GM21576 (cell line): ENCODE results near the gene COX4I2.
"Not testable (repeated sequence)": the region's sequence is repeated elsewhere in the genome, so short reads cannot be mapped to it uniquely, and the experiment has no call there.

Source experiments
- ATAC-seq: cut with Tn5 transposase; IDR thresholded peaks from one replicate; pipeline ENCODE4 v1.9.1; 2021; ENCODE audit warnings: mild to moderate bottlenecking, moderate library complexity; ENCODE audit not compliant: unreplicated experiment

Gene COX4I2

DNA sequence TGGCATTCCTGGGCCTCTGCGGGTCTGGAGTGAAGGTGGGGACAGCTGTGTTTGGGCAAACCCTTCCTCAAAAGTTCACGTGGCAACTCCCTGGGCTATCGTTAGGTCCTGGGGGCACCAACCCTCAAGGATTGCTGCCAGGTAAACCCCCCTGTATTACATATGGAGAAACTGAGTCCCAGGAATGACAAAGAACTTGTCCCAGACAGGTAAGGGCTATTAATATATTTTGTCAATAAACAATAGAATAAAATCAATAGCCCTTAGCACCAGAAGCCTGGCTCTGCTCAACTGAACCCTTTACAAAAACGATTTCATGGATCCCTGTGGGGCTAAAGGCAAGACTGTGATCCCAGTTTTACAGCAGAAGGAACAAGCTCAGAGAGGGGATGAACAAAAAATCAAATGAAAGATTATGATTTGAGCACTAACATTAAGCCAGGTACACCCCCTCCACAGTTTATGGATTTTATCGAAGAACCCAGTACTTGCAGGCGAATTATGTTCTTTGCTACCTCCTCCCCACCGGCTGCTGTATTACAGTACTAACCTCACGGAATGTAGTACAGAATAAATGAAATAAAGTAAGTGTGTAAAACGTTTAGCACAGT lies 30.0 kb upstream of the COX4I2 start:
- ATAC-seq: no peak

DNA sequence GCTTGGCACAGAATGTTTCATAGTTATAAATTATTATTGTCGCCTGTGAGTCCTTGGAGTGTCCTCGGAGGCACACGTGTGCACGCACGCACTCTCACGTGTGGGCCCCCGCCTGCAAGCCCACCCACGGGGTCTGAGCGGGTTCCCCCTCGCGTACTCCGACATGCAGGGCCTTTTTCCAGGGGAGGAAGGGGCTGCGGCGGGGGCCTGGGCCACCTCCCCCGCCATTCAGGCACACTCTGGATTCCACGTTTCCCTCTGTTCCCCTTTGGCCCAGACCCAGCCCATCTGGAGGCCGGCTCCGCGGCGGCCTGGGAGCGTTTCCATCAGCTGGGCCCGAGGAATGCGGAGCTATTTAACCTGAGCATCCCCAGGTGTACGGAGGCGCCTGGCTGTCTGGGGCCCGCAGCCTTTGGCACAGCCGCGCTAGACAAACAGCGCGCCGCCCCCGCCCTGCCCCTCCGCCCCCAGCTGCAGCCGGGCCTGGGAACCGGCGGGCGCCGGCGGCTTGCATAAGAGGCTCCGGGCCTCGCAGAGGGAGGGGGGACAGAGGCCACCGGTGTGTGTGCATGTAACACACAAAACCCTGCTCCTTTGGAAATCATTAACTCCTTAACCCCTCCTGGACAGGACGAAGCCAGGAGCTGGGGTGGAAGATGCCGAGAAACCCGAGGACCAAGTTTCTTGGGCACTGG lies 29.3 kb upstream of the COX4I2 start:
- no peak for ATAC-seq

- not testable (repeated sequence) for ATAC-seq
These were observed 25.5 kb upstream of the COX4I2 start for GRCh38 chr20:31612271-31612640.

DNA sequence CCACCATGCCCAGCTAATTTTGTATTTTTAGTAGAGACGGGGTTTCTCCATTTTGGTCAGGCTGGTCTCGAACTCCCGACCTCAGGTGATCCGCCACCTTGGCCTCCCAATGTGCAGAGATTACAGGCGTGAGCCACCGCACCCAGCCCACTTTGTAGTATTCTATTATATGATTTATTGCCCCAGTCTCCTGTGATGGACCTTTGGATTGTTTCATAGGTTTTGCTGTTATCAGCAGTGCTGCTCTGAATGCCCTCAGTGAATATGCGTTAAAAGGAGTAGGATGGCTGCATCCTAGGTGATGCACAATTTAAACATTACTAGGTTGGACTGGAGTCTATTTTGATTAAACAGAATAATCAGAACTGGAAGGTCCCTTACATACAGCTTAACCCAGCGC lies 22.3 kb upstream of the COX4I2 start:
- ATAC-seq: no peak

- no peak for ATAC-seq
These were observed 20.1 kb upstream of the COX4I2 start for GRCh38 chr20:31617432-31618104.

DNA sequence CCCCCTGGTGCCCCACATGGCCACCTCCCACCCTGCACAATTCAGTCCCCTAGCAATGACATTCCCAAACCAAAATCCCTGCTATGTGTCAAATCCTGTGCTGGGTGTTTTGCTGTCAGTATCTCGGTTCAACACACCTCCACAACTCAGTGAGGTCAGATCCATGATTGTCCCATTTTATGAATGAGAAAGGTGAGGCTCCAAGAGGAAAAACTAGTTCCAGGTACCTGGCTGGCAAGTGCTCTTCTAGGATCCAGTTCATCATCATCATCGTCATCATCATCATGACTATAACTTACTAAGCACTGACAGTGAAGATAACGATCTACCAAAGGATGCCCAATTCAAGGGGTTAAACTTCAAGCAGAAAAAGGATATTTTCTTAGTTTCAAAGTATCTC lies 17.5 kb upstream of the COX4I2 start:
- ATAC-seq: no peak

GRCh38 chr20:31623123-31623505 lies 14.6 kb upstream of the COX4I2 start:
- not testable (repeated sequence) for ATAC-seq

DNA sequence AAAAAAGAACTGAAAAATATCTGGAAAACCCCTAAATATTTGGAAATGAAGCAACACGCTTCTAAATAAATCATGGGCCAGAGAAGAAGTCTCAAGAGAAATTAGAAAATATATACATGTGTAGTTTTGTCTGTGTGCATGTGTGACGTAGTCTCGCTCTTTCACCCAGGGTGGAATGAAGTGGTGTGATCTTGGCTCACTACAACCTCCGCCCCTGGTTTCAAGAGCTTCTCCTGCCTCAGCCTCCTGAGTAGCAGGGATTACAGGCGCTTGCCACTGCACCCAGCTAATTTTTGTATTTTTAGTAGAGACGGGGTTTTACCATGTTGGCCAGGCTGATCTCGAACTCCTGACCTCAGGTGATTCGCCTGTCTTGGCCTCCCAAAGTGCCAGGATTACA lies 11.2 kb upstream of the COX4I2 start:
- not testable (repeated sequence) for ATAC-seq

GRCh38 chr20:31628057-31628456 lies 9.7 kb upstream of the COX4I2 start:
- ATAC-seq: not testable (repeated sequence)

- ATAC-seq: no peak
These were observed 7.4 kb upstream of the COX4I2 start for GRCh38 chr20:31630187-31630790.

GRCh38 chr20:31632548-31633338 lies 5.0 kb upstream of the COX4I2 start:
- ATAC-seq: no peak

DNA sequence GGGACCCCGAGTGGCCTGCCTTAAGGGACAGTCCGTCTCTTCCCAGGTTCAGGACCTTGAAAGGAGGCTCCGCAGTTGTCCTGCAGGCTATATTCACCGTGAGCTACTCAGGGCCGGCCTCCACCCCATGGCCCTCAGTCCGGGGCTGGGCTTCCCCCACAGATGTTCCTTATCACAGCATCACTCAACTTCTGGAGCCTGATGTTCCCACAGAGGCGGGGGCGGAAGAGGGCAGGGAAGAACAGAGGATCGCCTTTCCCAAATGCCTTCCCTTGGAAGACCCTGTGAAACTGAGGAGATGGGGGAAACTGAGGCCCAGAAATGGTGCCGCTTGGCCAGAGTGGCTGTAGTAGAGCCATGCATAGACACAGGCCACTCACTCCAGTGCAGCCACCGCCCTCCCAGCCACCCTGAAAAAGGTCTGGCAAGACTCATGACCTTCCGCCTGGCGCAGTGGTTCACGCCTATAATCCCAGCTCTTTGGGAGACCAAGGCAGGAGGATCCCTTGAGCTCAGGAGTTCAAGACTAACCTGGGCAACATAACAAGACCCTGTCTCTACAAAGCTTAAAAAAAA lies 4.3 kb upstream of the COX4I2 start:
- ATAC-seq: no peak

- ATAC-seq: no peak
These were observed 605 bp downstream of the COX4I2 start for GRCh38 chr20:31638317-31638716.

GRCh38 chr20:31638816-31639215 lies 1.1 kb downstream of the COX4I2 start:
- no peak for ATAC-seq

- no peak for ATAC-seq
These were observed 2.5 kb downstream of the COX4I2 start for GRCh38 chr20:31640259-31640658.

DNA sequence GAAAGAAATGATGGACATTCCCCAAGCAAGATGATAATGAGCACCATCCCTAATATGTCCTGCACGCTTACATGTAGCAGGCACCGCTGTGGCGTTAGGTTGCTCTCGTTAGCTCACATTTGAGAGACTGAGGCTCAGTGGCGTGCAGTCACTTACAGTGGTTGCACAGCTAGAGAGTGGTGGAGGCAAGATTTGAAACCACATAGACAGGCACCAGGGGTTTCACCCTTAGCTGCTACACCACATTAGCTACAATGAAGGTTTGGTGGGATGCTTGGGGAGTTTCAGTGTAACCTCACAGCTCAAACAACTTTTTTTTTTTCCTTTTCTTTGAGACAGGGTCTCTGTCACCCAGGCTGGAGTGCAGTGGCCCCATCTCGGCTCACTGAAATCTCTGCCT lies 3.7 kb downstream of the COX4I2 start:
- no peak for ATAC-seq

- ATAC-seq: no peak
These were observed 5.1 kb downstream of the COX4I2 start for GRCh38 chr20:31642837-31643236.

DNA sequence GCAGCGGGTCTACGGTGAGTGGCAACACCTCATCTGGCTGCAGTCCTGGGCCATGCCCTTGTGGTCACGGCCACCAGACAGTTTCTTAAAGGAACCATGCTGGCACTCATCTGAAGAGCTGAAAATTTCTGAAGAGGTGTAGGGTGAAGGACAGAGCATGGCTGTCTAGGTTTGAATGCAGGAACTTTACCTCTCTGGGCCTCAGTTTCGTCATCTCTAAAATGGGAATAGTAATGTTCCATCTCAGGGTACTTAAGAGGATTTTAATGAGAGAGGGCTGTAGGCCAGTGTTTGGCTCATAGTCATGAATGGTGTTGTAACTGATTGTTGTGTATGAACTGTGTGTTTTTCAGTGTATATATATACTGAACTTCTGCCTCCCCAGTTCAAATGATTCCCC lies 5.8 kb downstream of the COX4I2 start:
- no peak for ATAC-seq

DNA sequence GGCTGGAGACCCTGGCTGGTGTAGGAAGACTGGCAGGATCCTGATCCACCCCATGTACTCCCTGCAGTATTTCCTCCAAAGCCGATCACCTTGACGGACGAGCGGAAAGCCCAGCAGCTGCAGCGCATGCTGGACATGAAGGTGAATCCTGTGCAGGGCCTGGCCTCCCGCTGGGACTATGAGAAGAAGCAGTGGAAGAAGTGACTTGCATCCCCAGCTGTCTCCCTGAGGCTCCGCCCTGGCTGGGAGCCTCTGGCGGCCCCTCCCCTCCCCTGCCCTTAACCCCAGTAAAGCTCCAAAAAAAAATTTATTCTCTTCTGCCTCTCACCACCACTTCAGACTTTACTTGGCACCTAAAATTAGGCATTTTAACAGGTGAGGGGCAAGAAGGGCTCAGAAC lies 7.0 kb downstream of the COX4I2 start:
- ATAC-seq: no peak

DNA sequence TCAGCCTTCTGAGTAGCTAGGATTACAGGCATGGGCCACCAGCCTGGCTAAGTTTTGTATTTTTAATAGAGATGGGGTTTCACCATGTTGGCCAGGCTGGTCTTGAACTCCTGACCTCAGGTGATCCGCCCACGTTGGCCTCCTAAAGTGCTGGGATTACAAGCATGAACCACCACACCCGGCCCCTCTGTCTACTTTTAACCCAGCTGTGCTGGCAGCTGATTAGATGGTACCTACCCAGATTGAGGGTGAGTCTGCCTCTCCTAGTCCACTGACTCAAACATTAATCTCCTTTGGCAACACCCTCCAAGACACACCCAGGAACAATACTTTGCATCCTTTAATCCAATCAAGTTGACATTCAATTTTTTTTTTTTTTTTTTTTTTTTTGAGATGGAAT lies 10.4 kb downstream of the COX4I2 start:
- ATAC-seq: not testable (repeated sequence)

- no peak for ATAC-seq
These were observed 15.2 kb downstream of the COX4I2 start for GRCh38 chr20:31652917-31653396.
